Pancreas (tissue), 10 donors: ENCODE results near the gene DIPK1A. TPM values are rescaled to one million over a fixed set of nuclear protein-coding genes. Genes with fewer than 3 reads are reported as not detected.

Source experiments
- ATAC-seq, 4 donors: fragments of 200-7000 bp; cut with Tn5 transposase; one replicate each; pipeline versions ENCODE4 v1.8.0 to v1.9.1; 2020; ENCODE audit warnings: mild to moderate bottlenecking in 4 of 4, moderate library complexity in 4 of 4
- DNase-seq, 6 donors: peaks; one replicate each; pipeline ENCODE4 v3.0.0-alpha.2; 2020
- FAIRE-seq: peaks from 2 replicates; lab custom pipeline; 2012; peaks lifted over from hg19 to GRCh38; lab: Jason Lieb, UNC
- H3K27ac ChIP-seq, 4 donors: fragments of 200-600 bp; sonication (generic); 1 replicate in 3 of 4; 2 replicates in 1 of 4; pipeline versions ENCODE4 v1.5.0 to v1.8.0; 2020
- H3K27me3 ChIP-seq, 4 donors: fragments of 200-600 bp; one replicate each; pipeline ENCODE4 v1.8.0; 2021
- H3K36me3 ChIP-seq, 3 donors: fragments of 200-600 bp; sonication (generic) in 1 of 3; one replicate each; pipeline versions ENCODE4 v1.5.0 to v1.8.0; 2020 to 2021
- H3K4me1 ChIP-seq, 3 donors: fragments of 200-600 bp; one replicate each; pipeline ENCODE4 v1.8.0; 2021
- H3K4me3 ChIP-seq, 4 donors: fragments of 200-600 bp; sonication (generic) in 2 of 4; one replicate each; pipeline versions ENCODE4 v1.5.0 to v1.8.0; 2020 to 2021
- H3K9me3 ChIP-seq, 4 donors: fragments of 200-600 bp; one replicate each; pipeline ENCODE4 v1.8.0; 2021
- WGBS, 2 donors: extraction: QIAGEN DNeasy Blood & Tissue Kit; methylation state at CpG; one replicate each; pipeline ENCODE4 v1.1.7; 2013; 5-methylcytosine and 5-hydroxymethylcytosine counted together
- intact Hi-C, 3 donors: fragments of 100-400 bp; cut with DNase I; formaldehyde crosslinking; loops; one replicate each; pipeline versions ENCODE4 v1.11.1 to v1.14.2; 2022
- polyA plus RNA-seq, 2 donors: library from polyadenylated mRNA; stranded (reverse); fragments of 200-250 nt; gene quantifications; one replicate each; pipeline ENCODE4 v1.2.3, GENCODE V29; 2013
- total RNA-seq, 6 donors: library from RNA; stranded (reverse); fragmentation: NEBNext Ultra II Directional in 4 of 6; extraction: Animal tissue kit (Norgen Biotek cat#: 25700) in 4 of 6; gene quantifications; one replicate each; pipeline versions ENCODE4 v1.2.1 to v1.2.4, GENCODE V29; 2021 to 2023
- TF ChIP-seq, protein P1 (sequence below), 4 donors: fragments of 200-600 bp; sonication (generic) in 3 of 4; IDR thresholded peaks; one replicate each; pipeline versions ENCODE4 v1.5.0 to v1.8.0; 2021; ENCODE audit warnings: antibody characterized with exemption in 4 of 4
- donor health status: healthy with polysubstance abuse.
- donor health status: DM: no; HTN: no; CAD: no; lungs with moderate emphysema.
- donor health status: DM: no; HTN: no; CAD: no.
- donor health status: control.
- donor health status: control.
- donor health status: Bipolar disorder and iron deficiency.
- donor health status: DM: yes; HTN: yes; CAD: no.
- donor health status: DM: no; HTN: no; CAD: no.
- donor health status: DM: no; HTN: no; CAD: no.
- donor health status: DM: yes; HTN: yes; CAD: no.

DIPK1A gene
- total and polyA plus RNA-seq, 8 donors = 0.80 to 5.4 (median 2.0) TPM

GRCh38 chr1:92859400-92860039, 101.7 kb downstream of the DIPK1A start:
- no peak for FAIRE-seq
- Histone ChIP-seq H3K27me3 (no peaks in the 10 kb centered on the region), H3K4me3 (peak overlapping the region in 2 of 4 donors; percentile 4), H3K4me1 (peaks cover 0 to 6% (median 0%) of the 10 kb centered on the region in 3 donors), H3K9me3 (no peaks in the 10 kb centered on the region), H3K27ac (no peak overlapping the region), H3K36me3 (no peaks in the 10 kb centered on the region)
- TF ChIP-seq, protein P1, sequence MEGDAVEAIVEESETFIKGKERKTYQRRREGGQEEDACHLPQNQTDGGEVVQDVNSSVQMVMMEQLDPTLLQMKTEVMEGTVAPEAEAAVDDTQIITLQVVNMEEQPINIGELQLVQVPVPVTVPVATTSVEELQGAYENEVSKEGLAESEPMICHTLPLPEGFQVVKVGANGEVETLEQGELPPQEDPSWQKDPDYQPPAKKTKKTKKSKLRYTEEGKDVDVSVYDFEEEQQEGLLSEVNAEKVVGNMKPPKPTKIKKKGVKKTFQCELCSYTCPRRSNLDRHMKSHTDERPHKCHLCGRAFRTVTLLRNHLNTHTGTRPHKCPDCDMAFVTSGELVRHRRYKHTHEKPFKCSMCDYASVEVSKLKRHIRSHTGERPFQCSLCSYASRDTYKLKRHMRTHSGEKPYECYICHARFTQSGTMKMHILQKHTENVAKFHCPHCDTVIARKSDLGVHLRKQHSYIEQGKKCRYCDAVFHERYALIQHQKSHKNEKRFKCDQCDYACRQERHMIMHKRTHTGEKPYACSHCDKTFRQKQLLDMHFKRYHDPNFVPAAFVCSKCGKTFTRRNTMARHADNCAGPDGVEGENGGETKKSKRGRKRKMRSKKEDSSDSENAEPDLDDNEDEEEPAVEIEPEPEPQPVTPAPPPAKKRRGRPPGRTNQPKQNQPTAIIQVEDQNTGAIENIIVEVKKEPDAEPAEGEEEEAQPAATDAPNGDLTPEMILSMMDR (IDR thresholded peaks at IDR 0.05) = no peak
- no peak for DNase-seq
- intact Hi-C loops = loop anchor here in 2 of 3 donors (5.0 to 10.0 kb wide), 2 partner anchors 105 to 133 kb away; partner anchors contain the start of gene DIPK1A (in 1 of the 2)
- WGBS, 2 donors = 39 to 43% methylated on average over 7 of the region's 7 CpGs
- peak; percentile 49 to 69 (median 62) for ATAC-seq

- Histone ChIP-seq H3K27ac (no peak overlapping the region), H3K4me3 (peak overlapping the region in 2 of 4 donors; percentile 4), H3K27me3 (no peaks in the 10 kb centered on the region), H3K36me3 (no peaks in the 10 kb centered on the region), H3K4me1 (peaks cover 0 to 6% (median 0%) of the 10 kb centered on the region in 3 donors), H3K9me3 (no peaks in the 10 kb centered on the region)
- intact Hi-C loops = no loop called here
- DNase-seq (peak in 3 of 6 donors; percentile 45 to 66 (median 46)), ATAC-seq (peak; percentile 80 to 99 (median 96)), FAIRE-seq (peak; percentile 97)
- WGBS, 2 donors = 18 to 23% methylated on average over 13 of the region's 13 CpGs
- TF ChIP-seq, protein P1 (IDR thresholded peaks at IDR 0.05) = peak; percentile 87 to 93 (median 91)
These were observed 102.5 kb downstream of the DIPK1A start for GRCh38 chr1:92858564-92859399.

DNA sequence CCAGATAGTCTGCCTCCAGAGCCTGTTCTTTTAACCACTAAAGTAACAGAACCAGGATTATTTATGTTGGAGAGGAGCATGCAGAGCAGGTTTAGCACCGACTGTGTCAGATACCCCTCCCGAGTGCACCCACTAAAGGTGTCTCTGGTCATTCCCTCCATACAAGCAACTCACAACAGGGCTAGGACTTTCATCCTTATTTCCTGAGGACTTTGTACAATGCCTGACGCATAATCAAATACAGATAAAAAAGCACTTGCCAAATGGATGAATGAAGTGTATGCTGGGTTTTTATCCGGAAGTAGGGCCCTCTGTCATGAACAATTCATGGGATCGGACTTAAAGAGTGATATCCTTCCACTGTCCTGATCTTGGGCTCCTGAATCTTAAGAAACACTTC, 103.4 kb downstream of the DIPK1A start:
- FAIRE-seq = no peak
- no peak for DNase-seq
- Histone ChIP-seq H3K27me3 (no peaks in the 10 kb centered on the region), H3K27ac (no peak overlapping the region), H3K36me3 (no peaks in the 10 kb centered on the region), H3K4me1 (peaks cover 0 to 6% (median 0%) of the 10 kb centered on the region in 3 donors), H3K9me3 (no peaks in the 10 kb centered on the region), H3K4me3 (no peak overlapping the region)
- no peak for ATAC-seq
- TF ChIP-seq, protein P1 (IDR thresholded peaks at IDR 0.05) = no peak
- intact Hi-C loops = no loop called here
- WGBS, 2 donors = 63 to 64% methylated on average over 5 of the region's 5 CpGs

DNA sequence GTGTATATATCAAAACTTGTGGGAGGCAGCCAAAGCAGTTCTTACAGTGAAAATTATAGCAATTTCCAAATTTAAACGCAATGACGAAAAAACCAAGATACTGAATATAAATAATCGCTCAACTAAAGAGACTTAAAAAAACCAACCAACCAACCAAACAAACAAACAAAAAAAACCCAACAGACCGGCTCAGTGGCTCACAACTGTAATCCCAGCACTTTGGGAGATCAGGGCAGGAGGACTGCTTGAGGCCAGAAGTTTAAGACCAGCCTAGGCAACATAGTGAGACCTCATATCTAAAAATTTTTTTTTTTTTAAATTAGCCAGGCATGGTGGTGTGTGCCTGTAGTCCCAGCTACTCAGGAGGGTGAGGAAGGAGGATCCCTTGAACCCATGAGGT, 106.0 kb downstream of the DIPK1A start:
- 95 to 98% methylated on average over 4 of the region's 4 CpGs for WGBS, 2 donors
- FAIRE-seq = no peak
- intact Hi-C loops = no loop called here
- TF ChIP-seq, protein P1 (IDR thresholded peaks at IDR 0.05) = no peak
- peaks cover 0 to 6% (median 0%) of the 10 kb centered on the region in 3 donors for H3K4me1 ChIP-seq
- no peak for DNase-seq
- H3K9me3 ChIP-seq = no peaks in the 10 kb centered on the region
- no peak overlapping the region for H3K27ac ChIP-seq
- no peaks in the 10 kb centered on the region for H3K36me3 ChIP-seq
- no peaks in the 10 kb centered on the region for H3K27me3 ChIP-seq
- no peak for ATAC-seq
- no peak overlapping the region for H3K4me3 ChIP-seq
